ENCODE data around the gene TEX14.

GRCh38 chr17:58640202-58640601 is 51.6 kb downstream of the TEX14 start:
- no peak for TF ChIP-seq CTCF (conservative IDR thresholded peaks at IDR 0.05 in 1 of 2, IDR thresholded peaks at IDR 0.05 in 1 of 2; ENCODE audit: low read depth in 1 of 2, low read length in 2 of 2)
- no peak for TF ChIP-seq EZH2 (IDR thresholded peaks at IDR 0.05; ENCODE audit: low read length, missing control alignments)

Data from fibroblast of lung (primary cell).